ENCODE data around the gene RAN. TPM values are rescaled to one million over a fixed set of nuclear protein-coding genes. Genes with fewer than 3 reads are reported as not detected.
"Not testable (repeated sequence)": the region's sequence is repeated elsewhere in the genome, so short reads cannot be mapped to it uniquely, and the experiment has no call there.

The RAN gene
- total and polyA plus RNA-seq, 7 experiments from 2014 or later = 255 to 925 (median 287) TPM

- no peak for DNase-seq
- Histone ChIP-seq H3K27me3 (ENCODE audit: control insufficient read depth in 2 of 2, insufficient read depth in 2 of 2, low read length in 2 of 2) (no peaks in the 10 kb centered on the region), H3K27ac (ENCODE audit: low read depth, low read length) (no peak overlapping the region), H3K4me3 (ENCODE audit: low read length) (no peak overlapping the region), H3K36me3 (ENCODE audit: control insufficient read depth in 2 of 3, insufficient read depth in 3 of 3, low read length in 3 of 3) (no peaks in the 10 kb centered on the region), H3K4me1 (ENCODE audit: control insufficient read depth in 2 of 2, insufficient read depth in 2 of 2, low read length in 2 of 2) (no peaks in the 10 kb centered on the region), H3K9me3 (ENCODE audit: control insufficient read depth in 2 of 3, low read length in 3 of 3) (peaks cover 0 to 5% (median 0%) of the 10 kb centered on the region in 3 experiments)
- intact Hi-C loops (cut with micrococcal nuclease) = no loop called here
- POLR2A ChIA-PET = no interaction called here
- no peak overlapping the region for H3K4me3 Mint-ChIP-seq
- peaks cover 0 to 13% (median 4%) of the 10 kb centered on the region in 11 donors for H3K9me3 Mint-ChIP-seq
- CTCF ChIA-PET = no interaction called here
- peaks cover 0 to 9% (median 4%) of the 10 kb centered on the region in 5 donors for H3K36me3 Mint-ChIP-seq
- no peaks in the 10 kb centered on the region for H3K4me1 Mint-ChIP-seq
- H3K27ac Mint-ChIP-seq = no peak overlapping the region
- no peak for ATAC-seq
- H3K27me3 Mint-ChIP-seq = peaks cover 4 to 8% (median 8%) of the 10 kb centered on the region in 5 donors
These were observed 32.2 kb downstream of the RAN start for GRCh38 chr12:130904064-130904463.

DNA sequence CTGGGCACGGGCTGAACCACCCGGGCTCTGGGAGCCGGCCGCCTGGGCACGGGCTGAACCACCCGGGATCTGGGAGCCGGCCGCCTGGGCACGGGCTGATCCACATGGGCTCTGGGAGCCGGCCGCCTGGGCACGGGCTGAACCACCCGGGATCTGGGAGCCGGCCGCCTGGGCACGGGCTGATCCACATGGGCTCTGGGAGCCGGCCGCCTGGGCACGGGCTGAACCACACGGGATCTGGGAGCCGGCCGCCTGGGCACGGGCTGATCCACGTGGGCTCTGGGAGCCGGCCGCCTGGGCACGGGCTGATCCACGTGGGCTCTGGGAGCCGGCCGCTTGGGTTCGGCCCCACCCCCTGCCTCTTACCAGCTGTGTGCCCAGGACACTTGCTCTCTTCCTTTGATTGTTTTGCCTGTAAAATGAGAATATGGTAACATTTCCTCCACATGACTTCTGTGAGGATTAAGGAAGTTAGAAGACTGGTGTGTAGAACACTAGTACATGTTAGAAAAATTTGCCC, 33.1 kb downstream of the RAN start:
- H3K4me1 Mint-ChIP-seq; H3K4me3 Mint-ChIP-seq; H3K36me3 ChIP-seq (ENCODE audit: control insufficient read depth in 2 of 3, insufficient read depth in 3 of 3, low read length in 3 of 3); DNase-seq; H3K9me3 ChIP-seq (ENCODE audit: control insufficient read depth in 2 of 3, low read length in 3 of 3); H3K27ac ChIP-seq (ENCODE audit: low read depth, low read length); H3K36me3 Mint-ChIP-seq; H3K4me1 ChIP-seq (ENCODE audit: control insufficient read depth in 2 of 2, insufficient read depth in 2 of 2, low read length in 2 of 2); CTCF ChIA-PET; H3K27ac Mint-ChIP-seq; intact Hi-C loops (cut with micrococcal nuclease); POLR2A ChIA-PET; ATAC-seq; H3K4me3 ChIP-seq (ENCODE audit: low read length); H3K27me3 ChIP-seq (ENCODE audit: control insufficient read depth in 2 of 2, insufficient read depth in 2 of 2, low read length in 2 of 2): not testable (repeated sequence)
- Mint-ChIP-seq H3K27me3 (peaks cover 8 to 14% (median 8%) of the 10 kb centered on the region in 5 donors), H3K9me3 (peaks cover 0 to 22% (median 4%) of the 10 kb centered on the region in 11 donors)

DNA sequence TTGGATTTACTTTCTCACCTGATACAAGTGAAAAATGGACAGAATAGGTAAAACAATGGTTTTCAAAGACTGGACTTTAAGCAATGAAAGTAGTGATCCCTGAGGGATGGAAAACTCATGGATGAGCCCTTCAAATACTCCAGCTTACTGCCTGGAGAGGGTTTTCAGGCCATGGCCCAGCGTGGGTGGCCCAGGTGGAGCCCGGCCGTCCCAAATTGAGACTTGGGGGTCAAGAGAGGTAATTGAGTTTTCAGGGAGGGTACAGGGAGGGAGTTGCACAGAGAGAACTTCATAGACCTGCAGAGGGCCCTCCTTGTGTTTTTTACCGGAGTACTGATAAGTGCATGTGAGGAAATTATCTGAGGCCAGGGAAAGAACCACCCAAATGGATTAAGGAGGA, 37.2 kb downstream of the RAN start:
- POLR2A ChIA-PET = no interaction called here
- H3K4me1 ChIP-seq (ENCODE audit: control insufficient read depth in 2 of 2, insufficient read depth in 2 of 2, low read length in 2 of 2) = no peaks in the 10 kb centered on the region
- no peak overlapping the region for H3K27ac ChIP-seq (ENCODE audit: low read depth, low read length)
- CTCF ChIA-PET = no interaction called here
- H3K9me3 ChIP-seq (ENCODE audit: control insufficient read depth in 2 of 3, low read length in 3 of 3) = peaks cover 0 to 9% (median 0%) of the 10 kb centered on the region in 3 experiments
- no peaks in the 10 kb centered on the region for H3K27me3 ChIP-seq (ENCODE audit: control insufficient read depth in 2 of 2, insufficient read depth in 2 of 2, low read length in 2 of 2)
- no peaks in the 10 kb centered on the region for H3K4me1 Mint-ChIP-seq
- no peak overlapping the region for H3K4me3 Mint-ChIP-seq
- no peak overlapping the region for H3K27ac Mint-ChIP-seq
- peaks cover 0 to 18% (median 8%) of the 10 kb centered on the region in 5 donors for H3K36me3 Mint-ChIP-seq
- ATAC-seq = no peak
- H3K27me3 Mint-ChIP-seq = peaks cover 9 to 36% (median 26%) of the 10 kb centered on the region in 5 donors
- peaks cover 4 to 42% (median 17%) of the 10 kb centered on the region in 11 donors for H3K9me3 Mint-ChIP-seq
- intact Hi-C loops (cut with micrococcal nuclease) = no loop called here
- no peaks in the 10 kb centered on the region for H3K36me3 ChIP-seq (ENCODE audit: control insufficient read depth in 2 of 3, insufficient read depth in 3 of 3, low read length in 3 of 3)
- H3K4me3 ChIP-seq (ENCODE audit: low read length) = no peak overlapping the region
- DNase-seq = no peak

GRCh38 chr12:130911193-130911592, 39.3 kb downstream of the RAN start:
- intact Hi-C loops (cut with micrococcal nuclease) = no loop called here
- peaks cover 4 to 47% (median 17%) of the 10 kb centered on the region in 11 donors for H3K9me3 Mint-ChIP-seq
- no peaks in the 10 kb centered on the region for H3K4me1 Mint-ChIP-seq
- no peak overlapping the region for H3K27ac ChIP-seq (ENCODE audit: low read depth, low read length)
- peaks cover 0 to 18% (median 8%) of the 10 kb centered on the region in 5 donors for H3K36me3 Mint-ChIP-seq
- H3K4me3 Mint-ChIP-seq = no peak overlapping the region
- no peak for ATAC-seq
- peaks cover 0 to 4% of the 10 kb centered on the region in 2 donors for H3K27me3 ChIP-seq (ENCODE audit: control insufficient read depth in 2 of 2, insufficient read depth in 2 of 2, low read length in 2 of 2)
- POLR2A ChIA-PET = no interaction called here
- DNase-seq = no peak
- no peak overlapping the region for H3K4me3 ChIP-seq (ENCODE audit: low read length)
- CTCF ChIA-PET = no interaction called here
- H3K9me3 ChIP-seq (ENCODE audit: control insufficient read depth in 2 of 3, low read length in 3 of 3) = peaks cover 0 to 9% (median 0%) of the 10 kb centered on the region in 3 experiments
- H3K27ac Mint-ChIP-seq = no peak overlapping the region
- H3K27me3 Mint-ChIP-seq = peaks cover 23 to 47% (median 35%) of the 10 kb centered on the region in 5 donors
- no peaks in the 10 kb centered on the region for H3K36me3 ChIP-seq (ENCODE audit: control insufficient read depth in 2 of 3, insufficient read depth in 3 of 3, low read length in 3 of 3)
- H3K4me1 ChIP-seq (ENCODE audit: control insufficient read depth in 2 of 2, insufficient read depth in 2 of 2, low read length in 2 of 2) = no peaks in the 10 kb centered on the region

- intact Hi-C loops (cut with micrococcal nuclease) = no loop called here
- Histone ChIP-seq H3K9me3 (ENCODE audit: control insufficient read depth in 2 of 3, low read length in 3 of 3) (peaks cover 0 to 9% (median 0%) of the 10 kb centered on the region in 3 experiments), H3K27me3 (ENCODE audit: control insufficient read depth in 2 of 2, insufficient read depth in 2 of 2, low read length in 2 of 2) (peaks cover 0 to 5% of the 10 kb centered on the region in 2 donors), H3K4me1 (ENCODE audit: control insufficient read depth in 2 of 2, insufficient read depth in 2 of 2, low read length in 2 of 2) (no peaks in the 10 kb centered on the region), H3K27ac (ENCODE audit: low read depth, low read length) (no peak overlapping the region), H3K4me3 (ENCODE audit: low read length) (no peak overlapping the region), H3K36me3 (ENCODE audit: control insufficient read depth in 2 of 3, insufficient read depth in 3 of 3, low read length in 3 of 3) (no peaks in the 10 kb centered on the region)
- DNase-seq (no peak), ATAC-seq (no peak)
- Mint-ChIP-seq H3K4me1 (no peaks in the 10 kb centered on the region), H3K27me3 (peaks cover 30 to 53% (median 42%) of the 10 kb centered on the region in 5 donors), H3K4me3 (no peak overlapping the region), H3K27ac (no peak overlapping the region), H3K9me3 (peaks cover 4 to 45% (median 17%) of the 10 kb centered on the region in 11 donors), H3K36me3 (peaks cover 0 to 20% (median 8%) of the 10 kb centered on the region in 5 donors)
- POLR2A ChIA-PET = no interaction called here
- CTCF ChIA-PET = interaction anchor here (0.5 kb wide), 1 partner anchor 54 kb away, joined by 3 read pairs; no protein-coding TSS in a partner anchor
These were observed 40.1 kb downstream of the RAN start for GRCh38 chr12:130911933-130912332.

- Histone ChIP-seq H3K36me3 (ENCODE audit: control insufficient read depth in 2 of 3, insufficient read depth in 3 of 3, low read length in 3 of 3) (no peaks in the 10 kb centered on the region), H3K27ac (ENCODE audit: low read depth, low read length) (no peak overlapping the region), H3K9me3 (ENCODE audit: control insufficient read depth in 2 of 3, low read length in 3 of 3) (peaks cover 0 to 1% (median 0%) of the 10 kb centered on the region in 3 experiments), H3K4me3 (ENCODE audit: low read length) (no peak overlapping the region), H3K27me3 (ENCODE audit: control insufficient read depth in 2 of 2, insufficient read depth in 2 of 2, low read length in 2 of 2) (peaks cover 0 to 5% of the 10 kb centered on the region in 2 donors), H3K4me1 (ENCODE audit: control insufficient read depth in 2 of 2, insufficient read depth in 2 of 2, low read length in 2 of 2) (no peaks in the 10 kb centered on the region)
- Mint-ChIP-seq H3K36me3 (peaks cover 0 to 9% (median 0%) of the 10 kb centered on the region in 5 donors), H3K27me3 (peaks cover 40 to 70% (median 63%) of the 10 kb centered on the region in 5 donors), H3K4me3 (peak overlapping the region in 2 of 10 donors; percentile 45 to 49), H3K9me3 (peaks cover 0 to 17% (median 9%) of the 10 kb centered on the region in 11 donors), H3K4me1 (no peaks in the 10 kb centered on the region), H3K27ac (no peak overlapping the region)
- peak; percentile 42 for ATAC-seq
- ChIA-PET POLR2A (no interaction called here), CTCF (no interaction called here)
- intact Hi-C loops (cut with micrococcal nuclease) = loop anchor here in 1 of 2 donors (5.0 kb wide), 1 partner anchor 216 kb away; no protein-coding TSS in a partner anchor
- no peak for DNase-seq
These were observed 44.5 kb downstream of the RAN start for GRCh38 chr12:130916241-130916911.

Data from naive thymus-derived CD4-positive, alpha-beta T cell (primary cell).